GM23338 (cell line): ENCODE results near the gene ODAD3.

Experiments used
- CREB1 ChIP-seq: fragments of 250-450 bp; sonication (Bioruptor Pico); IDR thresholded peaks from 2 replicates; pipeline ENCODE4 v1.5.0; 2020; ENCODE audit warnings: low read depth, mild to moderate bottlenecking, moderate library complexity
- EZH2 ChIP-seq: fragments of 200-600 bp; sonication (generic); IDR thresholded peaks from one replicate; pipeline ENCODE4 v1.8.0; 2017; ENCODE audit warnings: antibody characterized with exemption, mild to moderate bottlenecking, low read depth; ENCODE audit not compliant: unreplicated experiment
- EZH2phosphoT487 ChIP-seq: fragments of 200-600 bp; sonication (generic); IDR thresholded peaks from one replicate; pipeline ENCODE4 v1.8.1; 2018; ENCODE audit warnings: antibody characterized with exemption; ENCODE audit not compliant: unreplicated experiment
- JUNB ChIP-seq: IDR thresholded peaks from one replicate; pipeline ENCODE4 v1.6.1; 2016; ENCODE audit warnings: antibody characterized with exemption; ENCODE audit not compliant: unreplicated experiment
- NANOG ChIP-seq: IDR thresholded peaks from 2 replicates; pipeline ENCODE4 v1.6.1; 2016; ENCODE audit warnings: antibody characterized with exemption, borderline replicate concordance
- POLR2AphosphoS5 ChIP-seq: IDR thresholded peaks from 2 replicates; pipeline ENCODE4 v1.6.1; 2016; ENCODE audit warnings: antibody characterized with exemption, low read depth
- STAT1 ChIP-seq: IDR thresholded peaks from one replicate; pipeline ENCODE4 v1.6.1; 2016; ENCODE audit warnings: antibody characterized with exemption; ENCODE audit not compliant: unreplicated experiment
- ZNF114 ChIP-seq: fragments of 250-450 bp; sonication (Bioruptor Pico); IDR thresholded peaks from 2 replicates; pipeline ENCODE4 v1.5.0; 2020; ENCODE audit warnings: mild to moderate bottlenecking, moderate library complexity
- ZNF331 ChIP-seq: fragments of 250-450 bp; sonication (Bioruptor Pico); IDR thresholded peaks from 2 replicates; pipeline ENCODE4 v1.5.0; 2020; ENCODE audit warnings: low read depth, mild to moderate bottlenecking, moderate library complexity
- TF ChIP-seq, protein P1 (sequence below), 2 experiments: fragments of 200-600 bp in 1 of 2; sonication (generic) in 1 of 2; conservative IDR thresholded peaks; 2 replicates each; pipeline versions ENCODE4 v1.5.1 to v1.6.1; 2016 to 2017; ENCODE audit warnings: antibody characterized with exemption in 2 of 2, low read depth in 2 of 2, mild to moderate bottlenecking in 2 of 2, moderate library complexity in 1 of 2
- TF ChIP-seq, protein P2 (sequence below): IDR thresholded peaks from one replicate; pipeline ENCODE4 v1.6.1; 2018; ENCODE audit warnings: antibody characterized with exemption; ENCODE audit not compliant: unreplicated experiment
- TF ChIP-seq, protein P3 (sequence below): IDR thresholded peaks from 2 replicates; pipeline ENCODE4 v1.6.1; 2016; ENCODE audit warnings: antibody characterized with exemption

DNA sequence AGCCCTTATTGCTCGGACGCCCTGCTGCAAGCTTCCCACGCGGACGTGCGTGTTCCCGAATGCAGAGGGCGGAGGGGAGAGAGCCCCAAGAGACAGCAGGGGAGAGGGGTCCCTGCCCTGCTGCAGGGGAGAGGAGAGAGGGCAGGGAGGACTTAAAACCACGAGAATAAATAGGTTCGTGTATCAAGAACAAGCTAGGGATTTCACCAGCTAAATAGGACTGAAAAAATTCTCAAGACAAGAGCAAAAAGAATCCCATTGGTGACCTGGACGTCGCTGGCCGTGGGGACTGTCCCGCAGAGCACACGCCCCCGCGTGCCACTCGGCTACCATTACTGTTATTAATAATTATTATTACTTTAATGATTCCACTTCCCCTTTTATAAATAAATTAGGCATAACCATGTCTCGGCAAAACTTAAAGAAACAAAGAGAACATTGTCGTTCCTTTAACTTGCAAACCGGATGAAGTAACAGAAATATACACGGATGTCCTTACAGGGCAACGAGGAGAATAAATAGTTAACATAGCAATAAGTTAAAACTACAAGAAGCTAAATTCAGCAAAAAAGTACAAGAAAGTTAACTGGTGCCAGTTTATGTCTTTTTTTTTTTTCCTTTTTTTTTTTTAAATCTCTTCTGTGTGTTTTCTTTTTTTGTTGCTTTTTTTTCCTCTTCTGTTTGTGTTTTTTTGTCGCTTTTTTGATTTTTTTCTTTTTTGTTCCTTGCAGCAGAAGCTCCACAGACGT, 17.1 kb upstream of the ODAD3 start:
- TF ChIP-seq, protein P1, sequence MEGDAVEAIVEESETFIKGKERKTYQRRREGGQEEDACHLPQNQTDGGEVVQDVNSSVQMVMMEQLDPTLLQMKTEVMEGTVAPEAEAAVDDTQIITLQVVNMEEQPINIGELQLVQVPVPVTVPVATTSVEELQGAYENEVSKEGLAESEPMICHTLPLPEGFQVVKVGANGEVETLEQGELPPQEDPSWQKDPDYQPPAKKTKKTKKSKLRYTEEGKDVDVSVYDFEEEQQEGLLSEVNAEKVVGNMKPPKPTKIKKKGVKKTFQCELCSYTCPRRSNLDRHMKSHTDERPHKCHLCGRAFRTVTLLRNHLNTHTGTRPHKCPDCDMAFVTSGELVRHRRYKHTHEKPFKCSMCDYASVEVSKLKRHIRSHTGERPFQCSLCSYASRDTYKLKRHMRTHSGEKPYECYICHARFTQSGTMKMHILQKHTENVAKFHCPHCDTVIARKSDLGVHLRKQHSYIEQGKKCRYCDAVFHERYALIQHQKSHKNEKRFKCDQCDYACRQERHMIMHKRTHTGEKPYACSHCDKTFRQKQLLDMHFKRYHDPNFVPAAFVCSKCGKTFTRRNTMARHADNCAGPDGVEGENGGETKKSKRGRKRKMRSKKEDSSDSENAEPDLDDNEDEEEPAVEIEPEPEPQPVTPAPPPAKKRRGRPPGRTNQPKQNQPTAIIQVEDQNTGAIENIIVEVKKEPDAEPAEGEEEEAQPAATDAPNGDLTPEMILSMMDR (conservative IDR thresholded peaks at IDR 0.05; ENCODE audit: low read depth in 2 of 2): no peak
- TF ChIP-seq POLR2AphosphoS5 (no peak), EZH2 (no peak), CREB1 (CRISPR knock-in tag) (no peak), JUNB (no peak), STAT1 (no peak), ZNF114 (CRISPR knock-in tag) (no peak), EZH2phosphoT487 (no peak), ZNF331 (CRISPR knock-in tag) (no peak), NANOG (no peak)
- TF ChIP-seq, protein P2, sequence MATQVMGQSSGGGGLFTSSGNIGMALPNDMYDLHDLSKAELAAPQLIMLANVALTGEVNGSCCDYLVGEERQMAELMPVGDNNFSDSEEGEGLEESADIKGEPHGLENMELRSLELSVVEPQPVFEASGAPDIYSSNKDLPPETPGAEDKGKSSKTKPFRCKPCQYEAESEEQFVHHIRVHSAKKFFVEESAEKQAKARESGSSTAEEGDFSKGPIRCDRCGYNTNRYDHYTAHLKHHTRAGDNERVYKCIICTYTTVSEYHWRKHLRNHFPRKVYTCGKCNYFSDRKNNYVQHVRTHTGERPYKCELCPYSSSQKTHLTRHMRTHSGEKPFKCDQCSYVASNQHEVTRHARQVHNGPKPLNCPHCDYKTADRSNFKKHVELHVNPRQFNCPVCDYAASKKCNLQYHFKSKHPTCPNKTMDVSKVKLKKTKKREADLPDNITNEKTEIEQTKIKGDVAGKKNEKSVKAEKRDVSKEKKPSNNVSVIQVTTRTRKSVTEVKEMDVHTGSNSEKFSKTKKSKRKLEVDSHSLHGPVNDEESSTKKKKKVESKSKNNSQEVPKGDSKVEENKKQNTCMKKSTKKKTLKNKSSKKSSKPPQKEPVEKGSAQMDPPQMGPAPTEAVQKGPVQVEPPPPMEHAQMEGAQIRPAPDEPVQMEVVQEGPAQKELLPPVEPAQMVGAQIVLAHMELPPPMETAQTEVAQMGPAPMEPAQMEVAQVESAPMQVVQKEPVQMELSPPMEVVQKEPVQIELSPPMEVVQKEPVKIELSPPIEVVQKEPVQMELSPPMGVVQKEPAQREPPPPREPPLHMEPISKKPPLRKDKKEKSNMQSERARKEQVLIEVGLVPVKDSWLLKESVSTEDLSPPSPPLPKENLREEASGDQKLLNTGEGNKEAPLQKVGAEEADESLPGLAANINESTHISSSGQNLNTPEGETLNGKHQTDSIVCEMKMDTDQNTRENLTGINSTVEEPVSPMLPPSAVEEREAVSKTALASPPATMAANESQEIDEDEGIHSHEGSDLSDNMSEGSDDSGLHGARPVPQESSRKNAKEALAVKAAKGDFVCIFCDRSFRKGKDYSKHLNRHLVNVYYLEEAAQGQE: no peak
- TF ChIP-seq, protein P3, sequence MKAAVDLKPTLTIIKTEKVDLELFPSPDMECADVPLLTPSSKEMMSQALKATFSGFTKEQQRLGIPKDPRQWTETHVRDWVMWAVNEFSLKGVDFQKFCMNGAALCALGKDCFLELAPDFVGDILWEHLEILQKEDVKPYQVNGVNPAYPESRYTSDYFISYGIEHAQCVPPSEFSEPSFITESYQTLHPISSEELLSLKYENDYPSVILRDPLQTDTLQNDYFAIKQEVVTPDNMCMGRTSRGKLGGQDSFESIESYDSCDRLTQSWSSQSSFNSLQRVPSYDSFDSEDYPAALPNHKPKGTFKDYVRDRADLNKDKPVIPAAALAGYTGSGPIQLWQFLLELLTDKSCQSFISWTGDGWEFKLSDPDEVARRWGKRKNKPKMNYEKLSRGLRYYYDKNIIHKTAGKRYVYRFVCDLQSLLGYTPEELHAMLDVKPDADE: no peak
